Fibroblast of lung (primary cell): Measurements from ENCODE around the gene P2RY4. TPM values are rescaled to one million over a fixed set of nuclear protein-coding genes. Genes with fewer than 3 reads are reported as not detected.
A peak's percentile ranks its signal among the peaks of the same experiment; 100 is the strongest.

Source experiments
- DNase-seq, 2 donors: peaks; one replicate each; pipeline versions ENCODE4 v3.0.0 to v3.0.0-alpha.2; 2010; ENCODE audit warnings: low read depth in 2 of 2
- H2AFZ ChIP-seq: 2 replicates; pipeline ENCODE4 v1.5.1; 2012; ENCODE audit warnings: low read length, control low read depth, inconsistent platforms
- H3K27ac ChIP-seq: 2 replicates; pipeline ENCODE4 v1.5.1; 2011; ENCODE audit warnings: low read length, control low read depth; ENCODE audit not compliant: insufficient read depth
- H3K27me3 ChIP-seq: 2 replicates; pipeline ENCODE4 v1.5.1; 2011; ENCODE audit warnings: mild to moderate bottlenecking, low read length; ENCODE audit not compliant: control insufficient read depth, insufficient read depth
- H3K36me3 ChIP-seq: 2 replicates; pipeline ENCODE4 v1.5.1; 2011; ENCODE audit warnings: low read length; ENCODE audit not compliant: control insufficient read depth, insufficient read depth
- H3K4me1 ChIP-seq: 2 replicates; pipeline ENCODE4 v1.5.1; 2011; ENCODE audit warnings: low read length; ENCODE audit not compliant: control insufficient read depth, insufficient read depth; ENCODE audit errors: extremely low read depth
- H3K4me2 ChIP-seq: 2 replicates; pipeline ENCODE4 v1.5.1; 2011; ENCODE audit warnings: low read length, control low read depth; ENCODE audit not compliant: insufficient read depth; ENCODE audit errors: extremely low read depth
- H3K4me3 ChIP-seq, 4 experiments: fragments of 200-600 bp in 1 of 4; sonication (generic) in 1 of 4; replicated peaks in 1 of 4; 2 replicates each; pipeline ENCODE4 v1.5.1; 2011 to 2016; ENCODE audit warnings: low read length in 4 of 4, low read depth in 3 of 4, mild to moderate bottlenecking in 3 of 4, control low read depth in 2 of 4, inconsistent platforms in 1 of 4, mixed read lengths in 1 of 4; ENCODE audit not compliant: insufficient read depth in 1 of 4; ENCODE audit errors: control extremely low read depth in 1 of 4
- H3K79me2 ChIP-seq: 2 replicates; pipeline ENCODE4 v1.5.1; 2012; ENCODE audit warnings: mild to moderate bottlenecking, low read length, inconsistent platforms; ENCODE audit not compliant: control insufficient read depth, insufficient read depth
- H3K9ac ChIP-seq: 2 replicates; pipeline ENCODE4 v1.5.1; 2011; ENCODE audit warnings: mild to moderate bottlenecking, low read length, control low read depth; ENCODE audit not compliant: insufficient read depth
- H3K9me3 ChIP-seq: 2 replicates; pipeline ENCODE4 v1.5.1; 2012; ENCODE audit warnings: low read depth, low read length; ENCODE audit not compliant: control insufficient read depth, insufficient read depth
- H4K20me1 ChIP-seq: 2 replicates; pipeline ENCODE4 v1.5.1; 2011; ENCODE audit warnings: low read length; ENCODE audit not compliant: control insufficient read depth, insufficient read depth; ENCODE audit errors: extremely low read depth
- EZH2 ChIP-seq: IDR thresholded peaks from 2 replicates; pipeline ENCODE4 v1.5.1; 2012; ENCODE audit warnings: low read length, control low read depth, mild to moderate bottlenecking; ENCODE audit errors: missing control alignments
- polyA minus RNA-seq: library from RNA; depleted of rRNA, polyadenylated mRNA; stranded (reverse); fragments of >200 nt; gene quantifications from 2 replicates; pipeline ENCODE4 v1.2.3, GENCODE V29; 2011; ENCODE audit warnings: low replicate concordance
- polyA plus RNA-seq, 2 donors: library from polyadenylated mRNA; depleted of rRNA in 1 of 2; stranded (reverse) in 1 of 2; unstranded in 1 of 2; fragments of >200 nt; gene quantifications; 2 replicates each; pipeline ENCODE4 v1.2.1, GENCODE V29; 2011 to 2012; ENCODE audit warnings: missing spikeins in 1 of 2
- total RNA-seq: library from RNA; depleted of rRNA; stranded (reverse); fragments of >200 nt; gene quantifications from 2 replicates; pipeline ENCODE4 v1.2.1, GENCODE V29; 2014
- TF ChIP-seq, protein P1 (sequence below), 2 donors: IDR thresholded peaks in 1 of 2; conservative IDR thresholded peaks in 1 of 2; 1 replicate in 1 of 2; 2 replicates in 1 of 2; pipeline ENCODE4 v1.5.1; 2011 to 2012; ENCODE audit warnings: low read length in 2 of 2, control low read depth in 1 of 2, inconsistent platforms in 1 of 2, low read depth in 1 of 2, mild to moderate bottlenecking in 1 of 2

The P2RY4 gene
- total RNA-seq (under 0.01 TPM in 2 replicates), polyA plus RNA-seq (0.05 TPM in 1 of 2 replicates, not detected in the other), polyA minus RNA-seq (not detected in 2 replicates)
- not detected in 2 replicates for polyA plus RNA-seq (2012)

DNA sequence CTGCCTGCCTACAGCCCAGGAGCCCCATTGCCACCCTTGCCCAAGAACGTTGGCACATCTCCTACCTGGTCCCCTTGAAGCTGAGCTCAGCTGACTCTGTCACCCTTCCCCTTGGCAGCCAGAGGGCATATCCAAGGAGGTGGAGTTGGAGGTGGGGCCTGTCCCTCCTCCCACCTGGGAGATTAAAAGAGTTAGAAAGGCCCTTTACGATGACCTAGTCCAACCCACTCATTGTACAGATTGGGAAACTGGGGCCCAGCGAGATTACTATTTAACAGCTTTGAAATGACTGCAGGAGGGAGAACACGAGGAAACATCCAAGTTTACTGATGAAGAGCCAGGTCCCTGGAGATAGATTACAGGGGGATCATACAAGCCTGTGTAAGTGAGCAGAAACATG, at the start of gene P2RY4:
Gene P2RY4, minus strand, starts transcription at position 101 of the 400 bp plus-strand sequence. CDS start 580 bp downstream, outside the sequence.
- Histone ChIP-seq H3K27me3 (no peaks in the 10 kb centered on the region), H3K4me2 (no peak within 1 kb of the TSS), H4K20me1 (no peaks in the 10 kb centered on the region), H2AFZ (no peak within 1 kb of the TSS), H3K36me3 (no peaks in the 10 kb centered on the region), H3K9ac (no peak within 1 kb of the TSS), H3K9me3 (no peaks in the 10 kb centered on the region), H3K4me1 (no peaks in the 10 kb centered on the region), H3K4me3 (no peak within 1 kb of the TSS), H3K27ac (no peak within 1 kb of the TSS), H3K79me2 (no peaks in the 10 kb centered on the region)
- DNase-seq = no peak
- TF ChIP-seq, protein P1, sequence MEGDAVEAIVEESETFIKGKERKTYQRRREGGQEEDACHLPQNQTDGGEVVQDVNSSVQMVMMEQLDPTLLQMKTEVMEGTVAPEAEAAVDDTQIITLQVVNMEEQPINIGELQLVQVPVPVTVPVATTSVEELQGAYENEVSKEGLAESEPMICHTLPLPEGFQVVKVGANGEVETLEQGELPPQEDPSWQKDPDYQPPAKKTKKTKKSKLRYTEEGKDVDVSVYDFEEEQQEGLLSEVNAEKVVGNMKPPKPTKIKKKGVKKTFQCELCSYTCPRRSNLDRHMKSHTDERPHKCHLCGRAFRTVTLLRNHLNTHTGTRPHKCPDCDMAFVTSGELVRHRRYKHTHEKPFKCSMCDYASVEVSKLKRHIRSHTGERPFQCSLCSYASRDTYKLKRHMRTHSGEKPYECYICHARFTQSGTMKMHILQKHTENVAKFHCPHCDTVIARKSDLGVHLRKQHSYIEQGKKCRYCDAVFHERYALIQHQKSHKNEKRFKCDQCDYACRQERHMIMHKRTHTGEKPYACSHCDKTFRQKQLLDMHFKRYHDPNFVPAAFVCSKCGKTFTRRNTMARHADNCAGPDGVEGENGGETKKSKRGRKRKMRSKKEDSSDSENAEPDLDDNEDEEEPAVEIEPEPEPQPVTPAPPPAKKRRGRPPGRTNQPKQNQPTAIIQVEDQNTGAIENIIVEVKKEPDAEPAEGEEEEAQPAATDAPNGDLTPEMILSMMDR (conservative IDR thresholded peaks at IDR 0.05 in 1 of 2, IDR thresholded peaks at IDR 0.05 in 1 of 2; ENCODE audit: low read depth in 1 of 2, low read length in 2 of 2) = no peak
- no peak for TF ChIP-seq EZH2

DNA sequence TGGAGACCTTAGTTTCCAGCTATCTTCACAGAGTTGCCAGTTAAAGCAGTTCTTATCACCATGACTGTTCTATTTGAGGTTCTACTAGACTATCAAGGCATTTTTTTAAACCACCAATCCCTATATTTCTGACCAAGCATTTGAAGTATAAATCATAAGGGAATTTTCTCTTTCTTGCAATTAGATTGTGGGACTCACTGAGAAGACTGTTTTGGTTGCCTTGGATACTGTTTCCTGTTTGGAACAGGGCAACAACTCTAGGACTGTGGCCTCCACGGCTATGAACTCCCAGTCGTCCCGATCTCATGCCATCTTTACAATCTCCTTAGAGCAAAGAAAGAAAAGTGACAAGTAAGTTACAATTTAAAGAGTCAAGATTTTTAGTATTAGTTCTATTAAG, 41.7 kb upstream of the P2RY4 start:
- Histone ChIP-seq H3K4me1 (no peaks in the 10 kb centered on the region), H4K20me1 (no peaks in the 10 kb centered on the region), H3K9ac (no peak overlapping the region), H3K4me3 (peak overlapping the region in 1 of 4 experiments; percentile 16), H3K9me3 (no peaks in the 10 kb centered on the region), H3K4me2 (no peak overlapping the region), H3K79me2 (peaks cover 1% of the 10 kb centered on the region), H3K36me3 (no peaks in the 10 kb centered on the region), H3K27ac (peak overlapping the region; percentile 70), H2AFZ (peak overlapping the region; percentile 15), H3K27me3 (no peaks in the 10 kb centered on the region)
- peak; percentile 24 to 61 for DNase-seq
- TF ChIP-seq EZH2 = no peak
- TF ChIP-seq, protein P1 (conservative IDR thresholded peaks at IDR 0.05 in 1 of 2, IDR thresholded peaks at IDR 0.05 in 1 of 2; ENCODE audit: low read depth in 1 of 2, low read length in 2 of 2) = no peak

DNA sequence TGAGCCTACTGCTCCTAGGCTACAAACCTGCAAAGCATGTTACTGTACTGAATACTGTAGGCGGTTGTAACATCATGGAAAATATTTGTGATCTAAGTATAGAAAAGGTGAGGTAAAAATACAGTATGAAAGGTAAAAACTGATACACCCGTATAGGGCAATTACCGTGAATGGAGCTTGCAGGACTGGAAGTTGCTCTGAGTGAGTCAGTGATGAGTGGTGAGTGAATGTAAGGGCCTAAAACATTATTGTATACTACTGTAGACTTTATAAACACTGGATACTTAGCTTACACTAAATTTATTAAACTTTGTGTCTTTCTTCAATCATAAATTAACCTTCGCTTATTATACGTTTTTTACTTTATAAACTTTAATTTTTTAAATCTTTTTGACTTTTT, 33.6 kb upstream of the P2RY4 start:
- peak; percentile 16 to 18 for DNase-seq
- Histone ChIP-seq H2AFZ (no peak overlapping the region), H3K27ac (no peak overlapping the region)

More for the DNA sequence above, 33.6 kb upstream of the P2RY4 start:
- H3K27me3 ChIP-seq = no peaks in the 10 kb centered on the region
- H3K9me3 ChIP-seq = no peaks in the 10 kb centered on the region
- no peak overlapping the region for H3K4me2 ChIP-seq
- H3K9ac ChIP-seq = no peak overlapping the region
- H3K79me2 ChIP-seq = peaks cover 53% of the 10 kb centered on the region
- no peaks in the 10 kb centered on the region for H3K36me3 ChIP-seq
- TF ChIP-seq, protein P1 (conservative IDR thresholded peaks at IDR 0.05 in 1 of 2, IDR thresholded peaks at IDR 0.05 in 1 of 2; ENCODE audit: low read depth in 1 of 2, low read length in 2 of 2) = no peak
- TF ChIP-seq EZH2 = no peak
- H3K4me3 ChIP-seq = no peak overlapping the region
- H3K4me1 ChIP-seq = no peaks in the 10 kb centered on the region
- no peaks in the 10 kb centered on the region for H4K20me1 ChIP-seq
